HCT116 (cell line): ENCODE data around the gene SQSTM1. TPM values are rescaled to one million over a fixed set of nuclear protein-coding genes. Genes with fewer than 3 reads are reported as not detected.

Experiments
- ATAC-seq: fragments of 200-7000 bp; cut with Tn5 transposase; 2 replicates; pipeline ENCODE4 v1.9.1; 2020; ENCODE audit warnings: mild to moderate bottlenecking, moderate library complexity
- BruUV-seq: library from RNA; stranded (reverse); fragments of 400-500 nt; replicated peaks from 2 replicates; lab custom pipeline; 2021; lab: Mats Ljungman, UMichigan
- CTCF ChIA-PET: fragments of 300-600 bp; sonication (Branson Sonifier 250); formaldehyde crosslinking; loops from one replicate; lab custom pipeline; 2021; ENCODE audit warnings: antibody characterized with exemption; lab: Charles Lee
- POLR2A ChIA-PET: fragments of 300-600, 350-600 bp; sonication (Branson Sonifier 250); formaldehyde crosslinking; loops from one replicate; lab custom pipeline; 2021; ENCODE audit warnings: antibody characterized with exemption; lab: Charles Lee
- RAD21 ChIA-PET, 2 experiments: fragments of 300-600 bp; sonication (Branson Sonifier 250); formaldehyde crosslinking; loops; one replicate each; lab custom pipeline; 2023; ENCODE audit warnings: low total read pairs in 2 of 2; ENCODE audit not compliant: uncharacterized antibody in 2 of 2, unreplicated experiment in 2 of 2, low non-redundant PET in 1 of 2; lab: Charles Lee
- DNase-seq: peaks from one replicate; pipeline ENCODE4 v3.0.0-alpha.2; 2010; ENCODE audit warnings: low read depth, low spot score
- H2AFZ ChIP-seq: fragments of 200-600 bp; shearing (Covaris generic), sonication (generic); 2 replicates; pipeline ENCODE4 v1.6.1; 2017; ENCODE audit warnings: low read depth, mixed run types, mixed read lengths, antibody characterized with exemption, low read length; ENCODE audit not compliant: poor library complexity, severe bottlenecking
- H3K27ac ChIP-seq: 2 replicates; pipeline ENCODE4 v1.5.1; 2012; ENCODE audit warnings: low read depth, low read length
- H3K27me3 ChIP-seq: fragments of 200-600 bp; sonication (generic); 2 replicates; pipeline ENCODE4 v1.6.1; 2016; ENCODE audit warnings: mixed run types, low read length, mixed read lengths; ENCODE audit not compliant: insufficient read depth
- H3K36me3 ChIP-seq, 2 experiments: fragments of 200-500 bp in 1 of 2; fragments of 200-600 bp in 1 of 2; sonication (Bioruptor generic) in 1 of 2; sonication (generic) in 1 of 2; 2 replicates each; pipeline versions ENCODE4 v1.5.1 to v1.6.1; 2014 to 2016; ENCODE audit warnings: low read length in 2 of 2, inconsistent platforms in 1 of 2, mixed read lengths in 1 of 2, mixed run types in 1 of 2; ENCODE audit not compliant: insufficient read depth in 2 of 2, control insufficient read depth in 1 of 2
- H3K4me1 ChIP-seq, 2 experiments: fragments of 200-600 bp in 1 of 2; sonication (generic) in 1 of 2; 2 replicates each; pipeline versions ENCODE4 v1.5.1 to v1.6.1; 2012 to 2017; ENCODE audit warnings: low read length in 2 of 2, inconsistent platforms in 1 of 2, mild to moderate bottlenecking in 1 of 2, mixed read lengths in 1 of 2, mixed run types in 1 of 2, moderate library complexity in 1 of 2; ENCODE audit not compliant: insufficient read depth in 2 of 2, control insufficient read depth in 1 of 2
- H3K4me2 ChIP-seq: fragments of 200-600 bp; sonication (generic); 2 replicates; pipeline ENCODE4 v1.6.1; 2017; ENCODE audit warnings: mixed run types, low read length, mixed read lengths
- H3K4me3 ChIP-seq, 2 experiments: fragments of 200-600 bp in 1 of 2; sonication (generic) in 1 of 2; replicated peaks in 1 of 2; 2 replicates each; pipeline ENCODE4 v1.5.1; 2011 to 2016; ENCODE audit warnings: low read length in 2 of 2, control low read depth in 1 of 2, low read depth in 1 of 2, mild to moderate bottlenecking in 1 of 2, mixed read lengths in 1 of 2, mixed run types in 1 of 2
- H3K79me2 ChIP-seq: fragments of 200-600 bp; sonication (generic); 2 replicates; pipeline ENCODE4 v1.6.1; 2017; ENCODE audit warnings: mild to moderate bottlenecking, mixed run types, low read length, moderate library complexity, mixed read lengths; ENCODE audit not compliant: insufficient read depth
- H3K9ac ChIP-seq: fragments of 200-600 bp; sonication (generic); 2 replicates; pipeline ENCODE4 v1.6.1; 2016; ENCODE audit warnings: low read length, mixed read lengths
- H3K9me2 ChIP-seq: fragments of 200-600 bp; sonication (generic), shearing (Covaris generic); 2 replicates; pipeline ENCODE4 v1.6.1; 2017; ENCODE audit warnings: mixed run types, mild to moderate bottlenecking, moderate library complexity; ENCODE audit not compliant: insufficient read depth
- H3K9me3 ChIP-seq, 2 experiments: fragments of 200-500 bp in 1 of 2; fragments of 200-600 bp in 1 of 2; sonication (Bioruptor generic) in 1 of 2; sonication (generic) in 1 of 2; 2 replicates each; pipeline ENCODE4 v1.6.1; 2014 to 2017; ENCODE audit warnings: low read length in 2 of 2, mixed read lengths in 2 of 2, inconsistent platforms in 1 of 2, low read depth in 1 of 2, mild to moderate bottlenecking in 1 of 2, mixed run types in 1 of 2, moderate library complexity in 1 of 2; ENCODE audit not compliant: control insufficient read depth in 1 of 2, insufficient read depth in 1 of 2
- H4K20me1 ChIP-seq: fragments of 200-600 bp; sonication (generic), shearing (Covaris generic); 2 replicates; pipeline ENCODE4 v1.6.1; 2017; ENCODE audit warnings: mixed run types, mild to moderate bottlenecking, moderate library complexity; ENCODE audit not compliant: insufficient read depth
- ATF3 ChIP-seq: IDR thresholded peaks from 2 replicates; pipeline ENCODE4 v1.6.1; 2012
- CBX3 ChIP-seq: IDR thresholded peaks from 2 replicates; pipeline ENCODE4 v1.6.1; 2012; ENCODE audit warnings: low read depth
- CTCF ChIP-seq, 3 experiments: fragments of 200-600 bp in 1 of 3; sonication (generic) in 1 of 3; IDR thresholded peaks in 2 of 3; conservative IDR thresholded peaks in 1 of 3; 2 replicates each; pipeline ENCODE4 v1.5.1; 2012 to 2017; ENCODE audit warnings: low read depth in 2 of 3, low read length in 2 of 3, antibody characterized with exemption in 1 of 3, borderline replicate concordance in 1 of 3, control low read depth in 1 of 3, mild to moderate bottlenecking in 1 of 3, mixed read lengths in 1 of 3, mixed run types in 1 of 3, moderate library complexity in 1 of 3; ENCODE audit not compliant: insufficient read depth in 1 of 3
- EZH2 ChIP-seq: fragments of 200-600 bp; sonication (generic); IDR thresholded peaks from 2 replicates; pipeline ENCODE4 v1.6.1; 2017; ENCODE audit warnings: antibody characterized with exemption, mixed run types
- EZH2phosphoT487 ChIP-seq: fragments of 200-600 bp; IDR thresholded peaks from 2 replicates; pipeline ENCODE4 v1.6.1; 2018; ENCODE audit warnings: antibody characterized with exemption, borderline replicate concordance
- FOSL1 ChIP-seq: IDR thresholded peaks from 2 replicates; pipeline ENCODE4 v1.6.1; 2012; ENCODE audit warnings: low read depth
- JUND ChIP-seq: IDR thresholded peaks from 2 replicates; pipeline ENCODE4 v1.6.1; 2012
- MAX ChIP-seq: IDR thresholded peaks from 2 replicates; pipeline ENCODE4 v1.6.1; 2012
- POLR2A ChIP-seq: IDR thresholded peaks from 2 replicates; pipeline ENCODE4 v1.7.0; 2011; ENCODE audit warnings: borderline replicate concordance; ENCODE audit not compliant: insufficient read depth, insufficient read length; ENCODE audit errors: extremely low read depth
- RAD21 ChIP-seq: IDR thresholded peaks from 2 replicates; pipeline ENCODE4 v1.6.1; 2012; ENCODE audit warnings: low read depth, mild to moderate bottlenecking
- SIN3A ChIP-seq: IDR thresholded peaks from 2 replicates; pipeline ENCODE4 v1.6.1; 2012; ENCODE audit warnings: low read depth
- SP1 ChIP-seq: IDR thresholded peaks from 2 replicates; pipeline ENCODE4 v1.6.1; 2012; ENCODE audit warnings: low read depth
- SRF ChIP-seq: IDR thresholded peaks from 2 replicates; pipeline ENCODE4 v1.6.1; 2012; ENCODE audit warnings: low read depth
- YY1 ChIP-seq: IDR thresholded peaks from 2 replicates; pipeline ENCODE4 v1.6.1; 2011; ENCODE audit warnings: low read length, low read depth, moderate library complexity, mild to moderate bottlenecking; ENCODE audit not compliant: insufficient replicate concordance; ENCODE audit errors: extremely low read depth
- ZBTB33 ChIP-seq: IDR thresholded peaks from 2 replicates; pipeline ENCODE4 v1.6.1; 2011; ENCODE audit warnings: mild to moderate bottlenecking, low read length, moderate library complexity; ENCODE audit not compliant: insufficient replicate concordance; ENCODE audit errors: extremely low read depth
- ZFX ChIP-seq: fragments of 450-650 bp; IDR thresholded peaks from 2 replicates; pipeline ENCODE4 v1.6.1; 2017
- ZNF274 ChIP-seq: fragments of 200-500 bp; sonication (Bioruptor generic); IDR thresholded peaks from 2 replicates; pipeline ENCODE4 v1.6.1; 2014; ENCODE audit warnings: mild to moderate bottlenecking, low read depth, low read length, inconsistent platforms
- intact Hi-C: fragments of 100-400 bp; cut with micrococcal nuclease; formaldehyde crosslinking; loops from 2 replicates; pipeline ENCODE4 v1.10.0; 2022
- total RNA-seq: library from RNA; stranded (reverse); gene quantifications from one replicate; pipeline ENCODE4 v1.2.1, GENCODE V29; 2021; ENCODE audit not compliant: unreplicated experiment

The SQSTM1 gene
- total RNA-seq, 1 experiment from 2014 or later: 299 TPM

DNA sequence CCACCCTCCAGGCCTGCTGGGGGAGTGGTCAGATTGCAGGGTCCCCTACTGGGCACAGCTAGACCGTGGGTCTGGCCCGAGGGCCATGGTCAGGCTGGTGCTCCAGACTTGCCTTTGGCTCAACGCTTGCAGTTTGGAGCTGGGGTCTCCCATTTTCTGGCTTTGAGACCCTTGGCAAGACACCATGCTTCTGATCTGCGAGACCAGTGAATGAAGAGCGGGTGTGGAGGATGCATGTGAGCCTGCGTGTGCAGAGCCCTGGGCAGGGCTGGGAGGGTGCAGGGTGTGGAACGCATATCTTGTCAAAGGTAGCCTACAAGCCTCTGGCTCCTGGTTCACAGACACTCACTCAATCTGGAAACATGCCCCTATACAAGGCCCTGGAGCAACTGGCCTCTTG is 44.0 kb downstream of the SQSTM1 start:
- H3K9me3 ChIP-seq: no peaks in the 10 kb centered on the region
- H2AFZ ChIP-seq: no peak overlapping the region
- no peaks in the 10 kb centered on the region for H3K9me2 ChIP-seq
- ChIA-PET CTCF (no interaction called here), RAD21 (no interaction called here), POLR2A (no interaction called here)
- H4K20me1 ChIP-seq: no peaks in the 10 kb centered on the region
- BruUV-seq: no TSS peak
- no peaks in the 10 kb centered on the region for H3K27me3 ChIP-seq
- no peak overlapping the region for H3K9ac ChIP-seq
- peaks cover 15 to 22% of the 10 kb centered on the region in 2 experiments; a peak in 3 of 4 replicates for H3K36me3 ChIP-seq
- DNase-seq (no peak), ATAC-seq (no peak)
- no peak overlapping the region for H3K27ac ChIP-seq
- H3K4me1 ChIP-seq: peaks cover 0 to 1% of the 10 kb centered on the region in 2 experiments; a peak in 1 of 4 replicates
- no peaks in the 10 kb centered on the region for H3K79me2 ChIP-seq
- intact Hi-C loops: no loop called here
- H3K4me2 ChIP-seq: no peak overlapping the region
- no peak overlapping the region for H3K4me3 ChIP-seq
- TF ChIP-seq YY1 (no peak), ZFX (no peak), ZBTB33 (no peak), SRF (no peak), RAD21 (no peak), EZH2 (no peak), ATF3 (no peak), EZH2phosphoT487 (no peak), ZNF274 (no peak), CTCF (IDR thresholded peaks at IDR 0.05 in 2 of 3, conservative IDR thresholded peaks at IDR 0.05 in 1 of 3; ENCODE audit: borderline replicate concordance in 1 of 3, insufficient read depth in 1 of 3, low read depth in 2 of 3, low read length in 2 of 3) (no peak), JUND (no peak), POLR2A (no peak), FOSL1 (no peak), MAX (no peak), SIN3A (no peak), SP1 (no peak), CBX3 (no peak)
- TF ChIP-seq, all 23 proteins: peak for 0
